Activated CD8-positive, alpha-beta memory T cell treated with anti-CD3 and anti-CD28 coated beads, Interleukin-2, amount 50 U/mL, for 24 hours (primary cell): ENCODE data around the gene IL23A.
A peak's percentile ranks its signal among the peaks of the same experiment; 100 is the strongest.
"Not testable (repeated sequence)": the region's sequence is repeated elsewhere in the genome, so short reads cannot be mapped to it uniquely, and the experiment has no call there.

Experiments used
- DNase-seq: peaks from one replicate; pipeline ENCODE4 v3.0.0-alpha.2; 2020; ENCODE audit errors: extremely low read depth

IL23A gene

GRCh38 chr12:56326126-56326525 lies 12.6 kb upstream of the IL23A start:
- no peak for DNase-seq

DNA sequence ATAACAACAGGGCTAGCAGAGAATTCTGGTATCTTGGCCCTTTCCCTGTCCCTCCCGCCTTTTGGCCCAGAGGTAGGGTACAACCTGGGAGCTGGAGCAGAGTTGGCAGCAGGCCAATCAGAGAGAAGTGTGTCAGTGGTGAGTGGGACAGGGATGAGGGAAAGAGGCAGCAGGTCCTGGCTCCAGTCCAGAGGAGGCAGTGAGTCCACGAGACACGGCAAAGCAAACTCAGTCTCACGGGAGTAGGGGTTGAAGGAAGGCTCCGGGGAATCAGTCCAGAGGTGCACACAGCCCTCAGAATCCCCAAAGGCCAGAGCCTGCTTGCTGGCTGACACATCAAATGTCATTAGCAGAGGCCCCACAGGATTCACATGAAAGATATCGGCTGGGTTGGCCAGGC lies 12.2 kb upstream of the IL23A start:
- no peak for DNase-seq

DNA sequence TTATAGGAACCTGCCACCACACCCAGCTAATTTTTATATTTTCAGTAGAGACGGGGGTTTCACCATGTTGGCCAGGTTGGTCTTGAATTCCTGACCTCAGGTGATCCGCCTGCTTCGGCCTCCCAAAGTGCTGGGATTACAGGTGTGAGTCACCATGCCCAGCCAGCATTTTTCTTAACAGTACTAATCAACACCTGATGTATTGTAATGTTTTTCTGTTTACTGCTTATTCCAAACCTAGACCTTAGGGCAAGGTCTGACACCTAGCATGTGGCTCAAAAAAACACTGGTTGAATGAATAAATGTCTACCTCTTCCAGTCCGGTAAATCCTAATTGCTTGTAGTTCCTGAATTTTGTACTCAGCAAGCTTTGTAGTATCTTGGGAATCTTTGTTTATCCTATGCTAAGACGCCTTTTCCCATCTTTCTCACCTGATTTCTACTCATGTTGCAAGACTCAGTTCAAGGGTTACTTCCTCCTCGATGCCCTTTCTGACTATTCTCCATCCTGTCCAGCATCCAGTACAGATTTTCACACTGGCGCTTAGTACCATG lies 7.7 kb upstream of the IL23A start:
- no peak for DNase-seq

- DNase-seq, result no peak
These were observed 6.0 kb upstream of the IL23A start for GRCh38 chr12:56332512-56333196.

- no peak for DNase-seq
These were observed 5.4 kb upstream of the IL23A start for GRCh38 chr12:56333197-56333678.

DNA sequence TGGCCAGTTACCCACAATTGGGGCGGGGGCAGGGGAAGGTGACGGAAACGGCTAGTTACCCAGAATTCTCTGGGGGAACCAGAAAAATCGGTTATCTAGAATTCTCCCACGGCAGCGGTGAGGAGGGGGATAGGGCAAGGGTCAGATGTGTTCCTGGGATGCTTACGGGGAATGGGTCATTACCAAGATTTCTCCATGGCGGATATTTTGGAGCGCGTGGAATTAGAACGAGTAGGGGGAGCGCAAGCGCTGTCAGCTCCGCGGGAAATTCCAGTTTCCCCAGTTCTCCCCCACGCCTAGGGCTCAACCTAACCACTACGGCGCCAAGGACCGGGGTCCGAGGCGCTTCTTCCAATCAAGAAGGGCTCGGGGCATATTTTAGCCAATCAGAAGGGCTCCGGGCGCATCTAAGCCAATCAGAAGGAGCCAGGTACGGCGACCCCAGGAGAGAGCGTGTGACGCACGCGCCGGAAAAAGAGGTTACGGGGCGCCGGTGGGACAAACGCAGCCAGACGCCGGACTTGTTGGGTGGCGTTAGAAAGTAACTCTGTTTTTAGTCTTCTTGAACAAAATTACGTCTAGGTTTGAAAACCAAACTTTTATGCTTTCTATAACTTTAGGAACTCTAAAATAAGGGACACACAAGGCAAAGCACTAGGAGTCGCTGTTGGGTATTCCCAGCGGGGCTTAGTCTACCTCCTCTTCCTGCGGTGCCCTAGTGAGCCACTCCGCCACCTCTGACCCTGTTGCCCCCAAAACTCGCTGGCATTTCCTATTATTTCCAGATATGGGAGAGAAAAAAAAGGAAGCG lies 4.8 kb upstream of the IL23A start, which contains the start of gene PAN2:
PAN2 (minus strand) TSS at position 322 of the 811 bp plus-strand sequence. CDS start 906 bp downstream, outside the sequence.
- peak; percentile 89 for DNase-seq

- no peak for DNase-seq
These were observed 4.2 kb upstream of the IL23A start for GRCh38 chr12:56334490-56334793.

DNA sequence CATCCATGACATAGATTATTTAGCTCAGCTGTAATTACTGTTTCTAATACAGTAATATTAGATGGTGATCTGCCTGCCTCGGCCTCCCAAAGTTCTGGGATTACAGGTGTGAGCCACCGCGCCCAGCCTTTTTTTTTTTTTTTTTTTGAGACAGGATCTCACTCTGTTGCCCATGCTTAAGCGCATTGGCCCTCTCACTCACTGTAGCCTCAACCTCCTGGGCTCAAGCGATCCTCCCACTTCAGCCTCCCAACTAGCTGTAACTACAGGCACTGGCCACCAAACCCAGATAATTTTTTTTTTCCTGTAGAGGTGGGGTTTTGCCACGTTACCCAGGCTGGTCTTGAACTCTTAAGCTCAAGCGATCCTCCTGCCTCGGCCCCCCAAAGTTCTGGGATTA lies 3.2 kb upstream of the IL23A start:
- not testable (repeated sequence) for DNase-seq

DNA sequence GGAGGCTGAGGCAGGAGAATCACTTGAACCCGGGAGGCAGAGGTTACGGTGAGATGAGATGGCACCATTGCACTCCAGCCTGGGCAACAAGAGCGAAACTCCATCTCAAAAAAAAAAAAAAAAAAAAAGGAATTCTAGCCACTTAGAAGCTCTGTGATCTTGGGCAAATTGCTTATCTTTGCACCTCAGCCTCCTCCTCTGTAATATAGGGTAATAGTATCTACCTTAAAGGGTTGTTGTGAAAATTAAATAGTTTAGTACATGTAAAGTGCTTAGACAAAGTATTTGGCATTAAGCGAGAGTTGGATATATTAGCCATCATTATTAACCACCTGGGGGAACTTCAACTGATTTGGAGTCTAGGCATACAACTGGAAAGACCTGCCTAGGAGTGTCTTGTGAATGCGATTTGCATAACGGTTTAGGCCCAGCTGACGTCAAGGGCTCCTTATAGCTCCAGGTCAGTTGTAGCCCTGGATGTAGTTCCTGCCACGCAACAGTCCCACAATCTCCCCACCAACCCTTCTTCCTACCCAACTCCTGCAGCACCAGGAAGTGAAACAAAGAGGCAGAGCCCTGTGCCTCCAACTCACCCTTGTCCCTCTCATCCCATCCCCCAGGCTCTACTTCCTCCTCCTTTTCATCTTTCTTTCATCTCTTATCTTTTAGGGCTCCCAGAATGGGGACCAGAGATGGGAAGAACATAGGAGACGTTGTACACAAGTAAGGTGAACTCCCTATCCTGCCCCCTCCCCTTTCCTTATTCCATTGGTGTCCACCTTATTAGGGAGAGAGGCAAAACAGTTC lies 2.1 kb upstream of the IL23A start:
- no peak for DNase-seq

GRCh38 chr12:56337753-56338251 lies 882 bp upstream of the IL23A start:
- DNase-seq, result no peak

DNA sequence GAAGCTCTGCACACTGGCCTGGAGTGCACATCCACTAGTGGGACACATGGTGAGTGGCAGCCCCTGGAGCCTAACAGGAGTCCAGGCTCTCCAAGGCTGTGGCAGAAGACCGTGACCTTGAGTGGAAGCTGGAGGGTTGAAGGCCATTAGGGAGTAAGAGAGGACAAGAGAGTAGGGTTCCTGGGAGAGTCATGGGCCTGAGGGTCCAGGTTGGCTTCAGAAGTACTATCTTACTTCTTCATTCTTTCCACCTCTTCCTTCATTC lies 406 bp downstream of the IL23A start:
- DNase-seq, result no peak

DNA sequence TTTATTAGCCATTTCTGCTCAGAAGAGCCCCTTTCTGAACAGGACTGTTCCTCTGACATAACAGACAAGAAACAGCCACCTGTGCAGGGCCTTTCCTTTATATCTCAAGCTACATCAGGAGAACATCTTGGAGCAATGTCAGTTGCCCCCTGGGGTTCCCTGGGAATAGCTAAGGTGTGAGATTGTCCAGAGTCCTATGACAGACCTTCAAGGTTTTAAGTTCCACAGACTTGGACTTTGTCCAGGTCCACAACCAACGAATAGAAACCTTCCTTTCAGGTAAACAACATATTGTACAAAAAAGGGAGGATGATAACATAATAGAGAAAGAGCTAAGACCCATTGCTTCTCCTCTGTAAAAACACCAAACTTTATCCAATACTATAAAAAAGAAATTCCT lies 2.9 kb downstream of the IL23A start:
- no peak for DNase-seq

DNA sequence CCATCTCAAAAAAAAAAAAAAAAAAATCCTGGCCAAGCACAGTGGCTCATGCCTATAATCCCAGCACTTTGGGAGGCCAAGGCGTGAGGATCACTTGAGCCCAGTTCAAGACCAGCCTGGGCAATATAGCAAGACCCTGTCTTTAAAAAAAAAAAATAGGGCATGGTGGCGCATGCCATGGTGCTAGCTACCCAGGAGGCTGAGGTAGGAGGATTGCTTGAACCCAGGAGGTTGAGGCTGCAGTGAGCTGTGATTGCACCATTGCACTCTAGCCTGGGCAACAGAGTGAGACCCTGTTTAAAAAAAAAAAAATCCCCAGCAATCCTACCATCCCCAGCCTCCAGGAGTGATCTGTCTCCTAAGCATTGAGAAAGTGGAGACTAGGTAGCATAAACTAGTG lies 3.6 kb downstream of the IL23A start:
- DNase-seq, result not testable (repeated sequence)

DNA sequence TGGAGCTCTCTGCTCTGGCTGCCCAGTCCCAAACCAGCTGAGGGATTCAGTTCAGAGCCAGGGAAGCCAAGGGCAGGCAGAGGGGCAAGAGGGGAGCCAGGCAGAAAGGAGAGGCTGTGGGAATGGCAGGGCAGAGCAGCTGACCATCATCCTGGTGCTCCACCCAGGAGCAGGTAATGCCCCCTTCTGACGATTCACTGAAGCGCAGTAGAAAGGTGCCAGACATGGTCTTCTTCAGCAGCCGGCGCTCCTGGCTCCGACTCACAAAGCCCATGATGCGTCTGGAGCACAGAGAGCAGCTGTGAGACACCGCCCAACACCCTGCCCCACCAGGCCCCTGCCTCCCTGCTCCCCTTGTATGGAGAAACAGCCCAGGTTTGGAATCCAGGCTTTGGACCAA lies 8.0 kb downstream of the IL23A start:
- no peak for DNase-seq

GRCh38 chr12:56347255-56347654 lies 8.6 kb downstream of the IL23A start:
- not testable (repeated sequence) for DNase-seq

- no peak for DNase-seq
These were observed 10.1 kb downstream of the IL23A start for GRCh38 chr12:56348776-56349175.

GRCh38 chr12:56350662-56351061 lies 12.0 kb downstream of the IL23A start:
- DNase-seq, result no peak

DNA sequence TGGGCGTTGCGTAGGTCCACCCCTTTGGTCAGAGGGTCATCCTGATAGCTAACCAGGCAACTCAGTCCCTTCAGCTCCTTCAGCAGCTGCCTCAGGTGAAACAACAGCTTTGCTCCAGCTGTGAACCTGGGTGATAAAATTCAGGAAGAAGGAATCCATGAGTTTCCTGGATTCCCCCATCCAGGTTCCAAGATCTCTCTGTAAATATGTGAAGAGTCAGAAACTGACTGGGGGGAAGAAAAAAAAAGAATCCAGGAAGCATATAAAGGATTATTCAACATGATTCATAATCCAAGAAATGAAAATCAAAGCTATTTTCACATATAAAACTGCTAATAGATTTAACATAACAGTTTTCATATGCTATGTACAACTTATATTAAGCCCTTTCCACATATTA lies 12.6 kb downstream of the IL23A start:
- no peak for DNase-seq

- DNase-seq, result no peak
These were observed 20.3 kb downstream of the IL23A start for GRCh38 chr12:56358836-56359532.

- DNase-seq, result peak; percentile 97
These were observed 21.4 kb downstream of the IL23A start, which contains the start of gene STAT2 for GRCh38 chr12:56359851-56360767. Gene STAT2, minus strand, starts transcription at chr12:56360107. Its CDS starts 3,536 bp downstream, at chr12:56356571.
